ENCODE data around the gene KRTAP19-5.

KRTAP19-5 gene

GRCh38 chr21:30491963-30492428, 9.9 kb downstream of the KRTAP19-5 start, which contains the start of gene KRTAP19-3:
KRTAP19-3 (minus strand) TSS chr21:30492013; CDS start chr21:30491957, 56 bp downstream.
- TF ChIP-seq CTCF (IDR thresholded peaks at IDR 0.05; ENCODE audit: low read depth, low read length) (no peak), POLR2A (IDR thresholded peaks at IDR 0.05; ENCODE audit: extremely low read depth, insufficient read length) (no peak), MAX (IDR thresholded peaks at IDR 0.05; ENCODE audit: low read depth, low read length) (no peak), MYC (IDR thresholded peaks at IDR 0.05; ENCODE audit: low read depth, low read length) (no peak)
- DNase-seq (ENCODE audit: low read depth): no peak
- H3K4me3 ChIP-seq (ENCODE audit: low read depth, low read length): no peak within 1 kb of the TSS

GRCh38 chr21:30487336-30487735, 14.6 kb downstream of the KRTAP19-5 start, which contains the start of gene KRTAP19-2:
KRTAP19-2 (minus strand) TSS chr21:30487436; CDS start chr21:30487348, 88 bp downstream.
- DNase-seq (ENCODE audit: low read depth): no peak

GRCh38 chr21:30486180-30486579, 15.8 kb downstream of the KRTAP19-5 start:
- no peak for TF ChIP-seq MYC (IDR thresholded peaks at IDR 0.05; ENCODE audit: low read depth, low read length)
- no peak for TF ChIP-seq MAX (IDR thresholded peaks at IDR 0.05; ENCODE audit: low read depth, low read length)
- no peak for TF ChIP-seq POLR2A (IDR thresholded peaks at IDR 0.05; ENCODE audit: extremely low read depth, insufficient read length)
- no peak for DNase-seq (ENCODE audit: low read depth)
- H3K4me3 ChIP-seq (ENCODE audit: low read depth, low read length): no peak overlapping the region

More at GRCh38 chr21:30487336-30487735, 14.6 kb downstream of the KRTAP19-5 start, which contains the start of gene KRTAP19-2:
- H3K4me3 ChIP-seq (ENCODE audit: low read depth, low read length): no peak within 1 kb of the TSS
- TF ChIP-seq MYC (IDR thresholded peaks at IDR 0.05; ENCODE audit: low read depth, low read length): no peak
- TF ChIP-seq MAX (IDR thresholded peaks at IDR 0.05; ENCODE audit: low read depth, low read length): no peak
- TF ChIP-seq POLR2A (IDR thresholded peaks at IDR 0.05; ENCODE audit: extremely low read depth, insufficient read length): no peak

- DNase-seq (ENCODE audit: low read depth): no peak
- TF ChIP-seq CTCF (IDR thresholded peaks at IDR 0.05; ENCODE audit: low read depth, low read length) (no peak), POLR2A (IDR thresholded peaks at IDR 0.05; ENCODE audit: extremely low read depth, insufficient read length) (no peak), MAX (IDR thresholded peaks at IDR 0.05; ENCODE audit: low read depth, low read length) (no peak)
- H3K4me3 ChIP-seq (ENCODE audit: low read depth, low read length): no peak overlapping the region
Measured at GRCh38 chr21:30482130-30482529, 19.8 kb downstream of the KRTAP19-5 start.

- DNase-seq (ENCODE audit: low read depth): no peak
- H3K4me3 ChIP-seq (ENCODE audit: low read depth, low read length): no peak within 1 kb of the TSS
- no peak for TF ChIP-seq MYC (IDR thresholded peaks at IDR 0.05; ENCODE audit: low read depth, low read length)
- TF ChIP-seq MAX (IDR thresholded peaks at IDR 0.05; ENCODE audit: low read depth, low read length): no peak
- TF ChIP-seq CTCF (IDR thresholded peaks at IDR 0.05; ENCODE audit: low read depth, low read length): no peak
- TF ChIP-seq POLR2A (IDR thresholded peaks at IDR 0.05; ENCODE audit: extremely low read depth, insufficient read length): no peak
Measured at GRCh38 chr21:30480145-30480544, 21.8 kb downstream of the KRTAP19-5 start, which contains the start of gene KRTAP19-1. KRTAP19-1 (minus strand) TSS chr21:30480367; CDS start chr21:30480317, 50 bp downstream.

- no peak overlapping the region for H3K4me3 ChIP-seq (ENCODE audit: low read depth, low read length)
- TF ChIP-seq POLR2A (IDR thresholded peaks at IDR 0.05; ENCODE audit: extremely low read depth, insufficient read length): no peak
- no peak for TF ChIP-seq CTCF (IDR thresholded peaks at IDR 0.05; ENCODE audit: low read depth, low read length)
- no peak for TF ChIP-seq MAX (IDR thresholded peaks at IDR 0.05; ENCODE audit: low read depth, low read length)
- no peak for TF ChIP-seq MYC (IDR thresholded peaks at IDR 0.05; ENCODE audit: low read depth, low read length)
- no peak for DNase-seq (ENCODE audit: low read depth)
Measured at GRCh38 chr21:30479259-30479658, 22.7 kb downstream of the KRTAP19-5 start.

Data from NB4 (cell line).